Stimulated activated CD4-positive, alpha-beta T cell treated with anti-CD3 and anti-CD28 coated beads, Interleukin-12 subunit alpha, Interleukin-12 subunit beta, amount 100 ng/mL, for 48 hours (primary cell): ENCODE measurements around the gene DOP1B.
A peak's percentile ranks its signal among the peaks of the same experiment; 100 is the strongest.

Experiments used
- DNase-seq, 3 donors: peaks; one replicate each; pipeline ENCODE4 v3.0.0-alpha.2; 2020; ENCODE audit warnings: low read depth in 2 of 3, low spot score in 1 of 3

Gene DOP1B

DNA sequence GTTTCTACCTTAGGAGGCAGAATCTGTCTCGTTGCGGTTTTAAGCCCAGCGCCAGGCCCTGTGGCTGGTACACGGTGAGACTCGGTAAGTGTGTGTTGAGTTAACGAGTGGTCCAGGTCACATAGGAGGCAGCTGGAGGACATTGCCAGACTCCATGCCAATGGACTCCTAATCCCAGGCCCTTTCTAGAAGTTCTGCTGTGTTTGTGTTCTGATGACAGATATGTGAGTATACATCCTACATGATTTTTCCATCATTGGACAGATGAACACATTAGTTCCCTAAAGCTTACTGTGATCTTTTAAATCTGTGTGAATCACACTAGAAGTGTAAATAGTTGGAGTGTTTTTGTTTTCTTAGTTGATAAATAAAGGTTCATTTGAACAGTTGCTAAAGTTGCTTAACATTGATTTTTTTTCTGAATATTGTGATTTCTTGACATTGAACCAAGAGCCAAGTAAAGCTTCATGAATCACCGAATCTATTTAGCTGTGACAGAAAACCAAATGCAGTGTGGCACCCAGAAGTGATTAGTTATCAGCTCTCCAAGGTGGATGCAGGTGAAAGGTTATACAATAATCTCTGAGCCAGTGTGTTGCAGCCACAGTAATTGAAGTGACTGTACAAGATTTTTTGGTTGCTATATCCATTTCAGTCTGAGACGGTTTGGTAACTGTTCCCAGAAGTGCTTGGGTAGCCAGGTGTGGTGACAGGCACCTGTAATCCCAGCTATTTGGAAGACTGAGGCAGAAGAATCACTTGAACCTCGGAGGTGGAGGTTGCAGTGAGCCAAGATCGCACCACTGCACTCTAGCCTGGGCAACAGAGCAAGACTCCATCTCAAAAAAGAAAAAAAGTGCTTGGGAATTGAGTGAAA lies 46.3 kb downstream of the DOP1B start:
- no peak for DNase-seq

DNA sequence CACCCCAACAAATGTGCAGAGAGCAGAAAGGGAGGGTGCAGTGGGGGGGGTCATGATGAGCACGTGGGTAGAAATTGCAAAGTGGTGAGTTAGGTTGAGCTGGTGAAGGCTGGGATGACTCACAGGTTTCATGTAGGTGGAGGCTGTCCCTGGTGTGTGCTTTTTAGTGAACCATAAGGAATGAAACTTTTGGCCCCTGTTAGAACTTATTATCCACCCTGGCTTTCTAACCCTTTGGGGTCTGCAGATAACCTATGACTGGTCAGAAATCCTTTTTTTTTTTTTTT lies 46.9 kb downstream of the DOP1B start:
- peak; percentile 32 to 47 (median 34) for DNase-seq

DNA sequence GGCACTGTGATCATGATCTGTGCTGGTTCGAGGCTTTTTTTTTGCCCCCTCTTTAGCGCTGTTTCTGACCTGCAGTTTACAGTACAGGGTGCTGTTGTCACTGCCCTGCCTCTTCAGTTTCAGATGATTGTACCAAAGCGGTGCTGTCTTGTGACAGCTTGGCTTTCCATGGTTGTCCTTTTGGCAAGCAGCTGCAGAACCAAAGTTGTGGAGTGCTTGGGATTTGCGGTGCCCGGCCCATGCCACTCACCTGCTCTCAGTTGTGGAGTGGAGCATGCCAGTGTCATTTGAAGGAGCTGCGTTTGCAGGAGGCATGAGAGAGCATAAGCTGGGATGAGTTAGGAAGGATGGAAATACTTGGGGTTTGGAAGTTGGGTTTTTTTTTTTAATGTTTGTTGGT lies 48.4 kb downstream of the DOP1B start:
- DNase-seq: no peak

- no peak for DNase-seq
Measured at GRCh38 chr21:36205962-36206361, 49.3 kb downstream of the DOP1B start.
